HK-2 (cell line): Measurements from ENCODE around the gene COA4.
"Not testable (repeated sequence)": the region's sequence is repeated elsewhere in the genome, so short reads cannot be mapped to it uniquely, and the experiment has no call there.

Experiments used
- DNase-seq: peaks from one replicate; pipeline ENCODE4 v3.0.0-alpha.2; 2018; ENCODE audit not compliant: unreplicated experiment

COA4 gene

GRCh38 chr11:73876424-73877310, at the start of gene COA4, which contains the start of gene PAAF1:
COA4 (minus strand) TSS chr11:73876846; CDS start chr11:73873378, 3,468 bp downstream.
PAAF1 (plus strand) TSS chr11:73876999; CDS start chr11:73877022, 23 bp downstream.
- DNase-seq = peak; percentile 85

GRCh38 chr11:73921180-73921579, 44.5 kb upstream of the COA4 start:
- DNase-seq = no peak

GRCh38 chr11:73916435-73916834, 39.8 kb upstream of the COA4 start:
- DNase-seq = no peak

GRCh38 chr11:73914284-73914683, 37.6 kb upstream of the COA4 start:
- DNase-seq = no peak

GRCh38 chr11:73913472-73913871, 36.8 kb upstream of the COA4 start:
- DNase-seq = no peak

- DNase-seq = no peak
Measured at GRCh38 chr11:73912026-73912425, 35.4 kb upstream of the COA4 start.

GRCh38 chr11:73907191-73907590, 30.5 kb upstream of the COA4 start:
- DNase-seq = peak; percentile 26

- DNase-seq = no peak
Measured at GRCh38 chr11:73902303-73902702, 25.7 kb upstream of the COA4 start.

- DNase-seq = no peak
Measured at GRCh38 chr11:73894725-73895335, 18.2 kb upstream of the COA4 start.

- no peak for DNase-seq
Measured at GRCh38 chr11:73893041-73893440, 16.4 kb upstream of the COA4 start.

GRCh38 chr11:73889536-73889935, 12.9 kb upstream of the COA4 start:
- DNase-seq = no peak

- DNase-seq = no peak
Measured at GRCh38 chr11:73889019-73889418, 12.4 kb upstream of the COA4 start.

- DNase-seq = no peak
Measured at GRCh38 chr11:73888244-73888643, 11.6 kb upstream of the COA4 start.

GRCh38 chr11:73883856-73884255, 7.2 kb upstream of the COA4 start:
- no peak for DNase-seq

- not testable (repeated sequence) for DNase-seq
Measured at GRCh38 chr11:73880449-73880848, 3.8 kb upstream of the COA4 start.

- DNase-seq = no peak
Measured at GRCh38 chr11:73878771-73879170, 2.1 kb upstream of the COA4 start.

- DNase-seq = no peak
Measured at GRCh38 chr11:73875840-73876239, 806 bp downstream of the COA4 start.

- no peak for DNase-seq
Measured at GRCh38 chr11:73875380-73875779, 1.3 kb downstream of the COA4 start.

- no peak for DNase-seq
Measured at GRCh38 chr11:73872749-73873357, 3.8 kb downstream of the COA4 start.

- DNase-seq = no peak
Measured at GRCh38 chr11:73870261-73870660, 6.4 kb downstream of the COA4 start.

GRCh38 chr11:73869332-73869949, 7.2 kb downstream of the COA4 start:
- no peak for DNase-seq

GRCh38 chr11:73866586-73866996, 10.1 kb downstream of the COA4 start:
- DNase-seq = peak; percentile 36
